IPS-NIHi11 (cell line): Measurements from ENCODE around the gene GPX5.
"Not testable (repeated sequence)": the region's sequence is repeated elsewhere in the genome, so short reads cannot be mapped to it uniquely, and the experiment has no call there.

ENCODE experiments used
- DNase-seq: peaks from one replicate; pipeline ENCODE4 v3.0.0; 2012; ENCODE audit warnings: mixed read lengths, low spot score

GPX5 gene, protein sequence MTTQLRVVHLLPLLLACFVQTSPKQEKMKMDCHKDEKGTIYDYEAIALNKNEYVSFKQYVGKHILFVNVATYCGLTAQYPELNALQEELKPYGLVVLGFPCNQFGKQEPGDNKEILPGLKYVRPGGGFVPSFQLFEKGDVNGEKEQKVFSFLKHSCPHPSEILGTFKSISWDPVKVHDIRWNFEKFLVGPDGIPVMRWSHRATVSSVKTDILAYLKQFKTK

DNA sequence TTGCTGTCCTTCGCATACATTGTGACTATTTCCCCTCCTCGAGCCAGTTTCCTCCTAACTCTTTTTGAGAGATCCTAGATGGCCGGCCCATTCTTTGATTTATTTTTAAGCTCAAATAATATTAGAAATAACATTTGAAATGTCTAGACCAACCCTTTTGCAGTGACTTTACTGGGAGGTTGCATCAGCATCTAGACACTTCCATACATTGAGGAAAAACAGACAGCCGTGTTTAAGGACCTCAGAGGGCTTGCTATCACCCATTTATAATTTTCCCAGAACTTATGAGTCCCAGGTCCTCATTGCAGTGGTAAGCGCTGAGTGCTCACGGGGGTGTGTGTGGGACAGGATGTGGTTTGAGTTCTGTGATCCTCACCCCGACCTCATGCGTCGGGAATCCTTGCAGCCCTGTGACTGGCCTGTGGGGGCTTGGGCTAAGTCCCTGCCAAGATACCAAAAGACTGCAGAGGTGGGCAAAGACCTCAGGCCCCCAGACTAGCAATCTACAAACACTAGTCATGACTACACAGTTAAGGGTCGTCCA, at the start of gene GPX5:
Gene GPX5, plus strand, starts transcription at position 386 of the 544 bp plus-strand sequence. Its CDS starts 133 bp downstream, at position 519.
- no peak for DNase-seq

DNA sequence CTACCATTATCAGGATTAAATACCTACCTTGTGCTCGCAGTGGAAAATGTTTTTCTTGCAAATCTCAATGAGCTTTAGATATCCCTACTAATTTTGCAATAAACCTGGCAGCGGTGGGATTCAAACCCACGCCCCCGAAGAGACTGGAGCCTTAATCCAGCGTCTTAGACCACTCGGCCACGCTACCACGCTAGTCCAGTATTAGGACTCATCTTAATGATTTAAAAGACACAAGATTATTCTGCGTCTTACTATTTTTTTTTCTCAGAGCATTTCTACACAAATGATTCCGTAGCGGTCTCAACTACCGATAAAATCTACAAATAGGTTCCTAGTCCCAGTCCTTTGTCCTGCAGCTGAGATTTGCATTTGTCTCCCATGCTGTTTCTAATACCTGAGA, 47.2 kb upstream of the GPX5 start:
- no peak for DNase-seq

DNA sequence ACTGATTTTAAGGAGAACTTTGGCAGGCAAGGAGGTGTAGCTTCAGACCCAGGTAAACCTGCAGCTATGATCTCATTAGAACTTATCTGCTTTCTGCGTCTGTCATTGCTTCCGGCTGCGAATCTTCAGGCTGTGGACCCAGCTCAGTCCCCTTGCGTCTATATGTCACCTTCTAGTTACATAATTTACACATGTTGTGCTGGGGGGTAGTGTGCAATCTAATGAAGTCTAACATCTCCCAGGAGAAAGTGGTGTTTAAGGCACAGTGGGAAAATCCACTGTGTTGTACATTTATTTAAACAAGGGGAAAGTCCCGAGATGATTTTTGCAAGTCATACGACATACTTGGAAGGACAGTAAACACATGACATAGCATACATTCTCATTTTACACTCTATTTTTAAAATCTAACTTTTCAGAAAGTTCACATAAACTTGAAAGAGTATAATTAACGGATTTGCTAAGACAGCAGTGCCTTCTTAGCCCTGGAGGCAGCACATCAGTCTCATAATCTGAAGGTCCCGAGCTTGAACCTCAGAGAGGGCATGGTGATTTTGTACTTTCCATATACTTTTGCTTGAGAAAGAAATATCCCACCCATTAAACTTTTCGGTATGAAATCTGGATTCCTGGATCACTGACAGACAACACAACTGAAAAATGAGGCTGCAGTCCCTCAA, 45.3 kb upstream of the GPX5 start:
- no peak for DNase-seq

DNA sequence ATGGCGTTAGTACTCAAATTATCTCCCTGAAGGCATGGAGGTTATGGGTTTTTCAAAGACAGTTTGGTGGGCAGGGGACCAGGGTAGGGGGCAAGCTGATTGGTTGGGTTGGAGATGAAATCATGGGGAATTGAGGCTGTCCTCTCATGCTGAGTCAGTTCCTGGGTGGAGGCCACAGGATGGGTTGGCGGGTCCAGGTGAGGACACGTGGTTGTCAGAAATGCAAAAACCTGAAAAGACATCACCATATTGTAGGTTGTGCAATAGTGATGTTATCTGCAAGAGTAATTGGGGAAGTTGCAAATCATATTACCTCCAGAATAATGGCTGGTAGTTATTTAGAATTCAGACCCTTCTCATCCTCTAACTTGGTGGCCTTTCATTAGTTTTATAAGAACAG, 40.2 kb upstream of the GPX5 start:
- DNase-seq, result no peak

DNA sequence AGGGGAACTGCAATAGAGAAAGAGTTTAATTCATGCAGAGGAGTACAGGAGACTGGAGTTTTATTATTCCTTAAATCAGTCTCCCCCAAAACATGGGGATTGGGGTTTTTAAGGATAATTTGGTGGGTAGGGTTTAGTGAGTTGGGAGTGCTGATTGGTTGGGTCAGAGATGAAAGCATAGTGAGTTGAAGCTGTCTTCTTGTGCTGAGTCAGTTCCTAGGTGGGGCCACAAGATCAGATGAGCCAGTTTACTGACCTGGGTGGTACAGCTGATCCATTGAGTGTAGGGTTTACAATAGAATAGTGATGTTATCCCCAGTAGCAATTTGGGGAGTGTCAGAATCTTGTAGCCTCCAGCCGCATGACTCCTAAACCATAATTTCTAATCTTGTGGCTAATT, 39.1 kb upstream of the GPX5 start:
- no peak for DNase-seq

DNA sequence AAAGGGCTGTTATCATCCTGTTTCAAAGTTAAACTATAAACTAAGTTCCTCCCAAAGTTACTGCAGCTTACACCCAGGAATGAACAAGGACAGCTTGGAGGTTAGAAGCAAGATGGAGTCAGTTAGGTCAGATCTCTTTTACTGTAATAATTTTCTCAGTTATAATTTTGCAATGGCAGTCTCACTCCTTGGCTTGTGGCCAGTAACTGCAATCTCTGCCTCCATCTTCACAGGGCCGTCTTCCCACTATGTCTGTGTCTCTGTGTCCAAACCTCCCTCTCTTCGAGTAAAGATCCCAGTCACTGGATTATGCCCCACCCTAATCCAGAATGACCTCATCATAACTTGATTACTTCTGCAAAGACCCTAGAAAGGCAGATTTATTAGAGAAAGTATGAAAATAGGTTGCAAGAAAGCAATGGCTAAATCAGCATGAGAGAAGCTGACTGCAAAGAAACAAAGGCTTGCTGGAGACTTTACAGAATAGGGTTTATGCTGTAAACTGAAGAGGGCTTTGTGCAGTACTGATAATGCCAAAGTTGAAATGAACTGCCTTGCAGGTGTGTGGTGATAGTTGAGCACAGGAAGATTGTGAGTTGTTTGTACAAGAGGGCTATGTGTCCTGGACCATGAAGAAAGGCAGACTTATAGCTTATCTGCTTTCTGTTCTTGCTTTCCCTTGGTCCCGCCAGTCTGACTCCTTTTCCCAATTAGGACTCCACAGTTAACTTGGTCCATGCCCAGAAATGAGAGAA, 38.5 kb upstream of the GPX5 start:
- DNase-seq, result no peak

DNA sequence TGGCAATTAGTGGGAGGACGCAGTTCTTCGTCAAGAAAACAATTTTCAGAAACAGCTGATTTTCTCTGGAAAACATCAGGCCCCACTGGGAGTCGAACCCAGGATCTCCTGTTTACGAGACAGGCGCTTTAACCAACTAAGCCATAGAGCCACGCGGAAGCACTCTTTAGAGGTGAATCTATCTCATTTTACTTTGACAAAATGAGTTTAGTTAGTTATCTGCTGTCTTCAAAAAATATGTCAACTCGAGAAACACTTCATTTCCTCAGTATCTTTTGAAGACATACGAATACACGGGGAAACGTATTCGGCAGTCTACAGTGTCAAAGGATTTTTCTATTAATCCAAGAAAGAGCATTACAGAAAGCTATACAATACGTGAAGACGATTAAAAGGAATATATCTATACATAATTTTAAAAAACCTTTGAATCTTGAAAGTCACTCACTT, 36.7 kb upstream of the GPX5 start:
- DNase-seq, result no peak

DNA sequence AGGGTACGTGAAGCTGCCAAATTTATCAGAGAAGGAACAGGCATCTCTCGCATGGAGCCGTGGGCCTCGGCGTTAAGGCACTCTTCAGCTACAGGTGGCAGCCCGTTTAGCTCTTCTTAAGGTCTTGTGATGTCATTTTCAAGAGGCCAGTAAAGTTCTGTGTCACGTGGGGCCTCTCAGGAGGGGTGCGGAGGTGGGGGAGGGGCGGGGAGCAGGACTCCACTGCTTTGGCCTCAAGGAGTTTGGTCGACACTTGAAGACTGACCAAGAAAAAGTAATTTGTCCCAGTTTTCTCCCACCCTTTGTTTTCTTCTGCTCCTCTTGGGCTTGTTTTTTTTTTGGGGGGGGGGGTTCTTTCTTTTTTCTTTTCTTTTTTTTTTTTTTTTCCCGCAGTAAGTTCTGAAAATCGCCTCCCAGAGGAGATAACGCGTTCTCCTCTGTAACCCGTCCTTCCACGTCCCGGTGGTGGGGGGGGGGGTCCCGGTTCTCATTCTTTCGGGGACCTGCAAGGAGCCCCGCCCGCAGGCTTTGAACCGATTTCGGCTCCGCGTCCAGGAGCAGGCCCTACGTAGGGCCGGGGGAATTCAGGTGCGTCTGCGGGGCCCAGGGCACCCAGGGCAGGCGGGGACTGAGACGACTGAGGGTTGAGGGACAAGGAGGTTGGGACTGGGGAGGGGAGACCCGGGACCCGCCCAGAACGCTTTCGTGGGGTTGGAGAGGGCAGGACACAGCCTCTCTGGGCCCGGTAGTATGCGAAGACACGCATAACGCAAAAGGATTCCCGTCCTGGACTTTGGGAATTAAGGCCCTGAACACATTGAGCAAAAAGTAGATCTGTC, 36.1 kb upstream of the GPX5 start:
- DNase-seq, result peak; percentile 81

DNA sequence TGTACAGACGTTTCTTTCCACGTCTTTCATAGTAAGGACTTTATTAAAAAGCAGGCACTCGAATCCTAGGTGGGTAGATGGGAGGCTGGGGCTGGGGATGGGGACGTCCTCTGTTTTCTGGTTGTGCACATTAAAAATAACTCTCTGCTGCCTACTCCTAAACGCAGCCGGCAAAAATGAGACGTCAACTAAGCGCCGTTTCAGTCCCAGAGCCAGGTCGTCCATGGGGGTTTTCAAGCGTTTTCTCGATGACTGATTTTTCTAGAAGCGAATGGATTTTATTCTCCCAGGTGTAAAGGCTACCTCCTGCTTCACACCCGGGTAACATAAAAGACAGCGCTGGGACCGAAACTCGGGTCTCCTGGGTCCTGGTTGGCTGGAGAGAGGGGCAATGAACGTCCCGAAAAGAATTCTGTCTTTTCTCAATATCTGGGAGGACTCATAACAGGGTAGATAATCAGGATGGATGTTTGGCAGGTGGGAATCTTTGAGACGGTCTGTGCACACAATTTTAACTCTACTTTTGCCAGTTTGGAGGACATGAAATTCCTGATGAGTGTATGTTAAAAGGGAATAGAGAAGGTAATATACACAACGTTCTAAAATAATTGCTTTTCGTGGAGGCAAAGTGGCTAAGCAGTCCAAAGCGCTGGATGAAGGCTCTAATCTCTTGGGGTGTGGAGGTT, 35.3 kb upstream of the GPX5 start:
- no peak for DNase-seq

DNA sequence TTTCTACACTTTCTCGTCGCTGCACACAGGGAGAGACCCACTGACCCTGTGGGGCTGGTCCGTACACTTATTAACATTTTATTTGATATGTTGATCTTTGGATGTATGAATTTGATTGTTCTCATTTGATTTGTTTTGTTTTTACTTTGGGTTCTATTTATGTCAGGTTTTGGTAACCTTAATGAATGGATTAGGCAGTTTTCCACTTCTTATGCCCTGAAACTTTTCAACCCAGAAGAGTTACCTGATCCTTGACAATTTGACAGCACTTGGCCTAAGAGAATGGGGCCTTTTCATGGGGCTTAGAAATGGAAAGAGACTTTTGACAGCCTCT, 33.7 kb upstream of the GPX5 start:
- no peak for DNase-seq

DNA sequence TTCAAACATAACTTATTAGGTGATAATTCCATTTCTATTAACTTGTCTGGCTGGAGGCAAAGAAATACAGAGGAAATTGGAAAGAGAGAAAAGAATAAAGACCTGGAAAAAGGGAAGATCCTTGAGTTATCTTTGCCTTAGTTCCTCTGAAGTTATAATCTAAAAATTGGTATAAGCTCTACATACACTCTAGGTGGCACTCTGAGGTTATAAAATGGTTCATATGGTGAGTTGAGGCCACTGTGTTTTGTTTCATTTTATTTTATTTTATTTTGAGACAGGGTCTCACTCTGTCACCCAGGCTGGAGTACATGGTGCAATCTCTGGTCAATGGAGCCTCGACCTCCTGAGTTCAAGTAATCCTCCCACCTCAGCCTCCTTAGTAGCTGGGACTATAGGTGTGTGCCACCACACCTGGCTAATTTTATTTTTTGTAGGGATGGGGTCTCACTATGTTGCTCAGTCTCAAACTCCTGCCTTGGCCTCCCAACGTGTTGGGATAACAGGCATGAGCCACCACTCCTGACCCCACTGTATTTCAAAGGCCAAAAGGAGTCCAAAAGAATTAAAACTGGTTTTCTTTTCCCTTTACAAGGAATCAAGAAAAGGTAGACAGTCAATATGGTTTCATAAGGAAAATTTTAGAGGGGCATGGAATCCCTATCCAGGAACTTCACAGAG, 29.4 kb upstream of the GPX5 start:
- no peak for DNase-seq

DNA sequence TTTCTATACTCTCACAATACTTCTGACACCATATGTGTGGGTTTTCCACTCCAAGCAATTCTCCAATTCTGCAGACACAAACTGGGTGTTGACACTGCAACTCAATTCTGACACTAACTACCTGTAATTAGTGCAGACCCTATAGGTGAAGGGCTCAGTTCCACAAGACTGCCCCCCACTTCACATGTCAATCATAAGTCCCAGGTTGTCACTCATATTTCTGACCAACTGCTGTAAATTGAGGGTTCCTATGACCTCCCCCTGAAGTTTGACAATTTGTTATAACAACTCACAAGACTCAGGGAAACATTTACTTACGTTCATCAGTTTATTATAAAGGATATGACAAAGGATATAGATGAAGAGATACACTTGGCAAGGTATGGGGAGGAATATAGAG, 28.4 kb upstream of the GPX5 start:
- DNase-seq, result no peak

DNA sequence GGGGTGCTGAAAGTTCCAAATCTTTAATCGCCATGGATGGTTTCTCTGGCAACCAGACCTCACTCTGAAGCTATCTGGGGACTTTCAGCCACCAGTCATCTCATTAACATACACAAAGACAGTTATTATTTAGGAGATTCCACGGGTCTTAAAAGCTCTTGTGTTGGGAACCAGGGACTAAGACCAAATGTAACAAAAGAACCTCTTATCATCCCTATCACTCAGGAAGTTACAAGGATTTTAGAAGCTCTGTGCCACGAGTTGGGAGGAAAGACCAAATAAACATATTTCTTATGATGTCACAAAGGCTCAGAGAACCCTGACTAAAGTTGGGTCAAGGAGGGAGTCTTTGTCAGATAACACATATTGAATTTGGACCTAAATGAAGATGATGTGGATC, 27.8 kb upstream of the GPX5 start:
- DNase-seq, result no peak

DNA sequence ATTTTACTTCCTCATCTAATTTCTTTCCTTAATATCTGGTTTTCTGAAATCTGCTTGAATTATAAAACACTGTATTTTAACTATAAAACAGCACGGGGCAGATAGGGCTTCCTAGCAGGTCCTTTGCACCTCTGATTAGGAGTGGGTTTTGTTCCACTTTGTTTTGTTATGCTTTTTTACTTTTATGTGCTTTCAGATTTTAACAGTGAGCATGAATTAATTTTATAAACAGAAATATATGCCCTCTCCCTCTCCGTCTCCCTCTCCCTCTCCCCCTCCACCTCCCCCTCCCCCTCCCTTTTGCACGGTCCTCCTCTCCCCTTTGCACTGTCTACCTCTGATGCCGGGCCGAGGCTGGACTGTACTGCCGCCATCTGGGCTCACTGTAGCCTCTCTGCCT, 24.4 kb upstream of the GPX5 start:
- DNase-seq, result no peak

DNA sequence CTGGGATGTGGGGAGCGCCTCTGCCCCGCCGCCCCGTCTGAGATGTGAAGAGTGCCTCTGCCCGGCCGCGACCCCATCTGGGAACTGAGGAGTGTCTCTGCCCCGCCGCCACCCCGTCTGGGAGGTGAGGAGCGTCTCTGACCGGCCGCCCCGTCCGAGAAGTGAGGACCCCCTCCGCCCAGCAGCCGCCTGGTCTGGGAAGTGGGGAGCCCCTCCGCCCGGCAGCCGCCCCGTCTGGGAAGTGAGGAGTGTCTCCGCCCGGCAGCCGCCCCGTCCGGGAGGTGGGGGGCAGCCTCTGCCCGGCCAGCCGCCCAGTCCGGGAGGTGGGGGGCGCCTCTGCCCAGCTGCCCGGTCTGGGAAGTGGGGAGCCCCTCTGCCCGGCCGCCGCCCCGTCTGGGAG, 23.5 kb upstream of the GPX5 start:
- DNase-seq, result not testable (repeated sequence)

DNA sequence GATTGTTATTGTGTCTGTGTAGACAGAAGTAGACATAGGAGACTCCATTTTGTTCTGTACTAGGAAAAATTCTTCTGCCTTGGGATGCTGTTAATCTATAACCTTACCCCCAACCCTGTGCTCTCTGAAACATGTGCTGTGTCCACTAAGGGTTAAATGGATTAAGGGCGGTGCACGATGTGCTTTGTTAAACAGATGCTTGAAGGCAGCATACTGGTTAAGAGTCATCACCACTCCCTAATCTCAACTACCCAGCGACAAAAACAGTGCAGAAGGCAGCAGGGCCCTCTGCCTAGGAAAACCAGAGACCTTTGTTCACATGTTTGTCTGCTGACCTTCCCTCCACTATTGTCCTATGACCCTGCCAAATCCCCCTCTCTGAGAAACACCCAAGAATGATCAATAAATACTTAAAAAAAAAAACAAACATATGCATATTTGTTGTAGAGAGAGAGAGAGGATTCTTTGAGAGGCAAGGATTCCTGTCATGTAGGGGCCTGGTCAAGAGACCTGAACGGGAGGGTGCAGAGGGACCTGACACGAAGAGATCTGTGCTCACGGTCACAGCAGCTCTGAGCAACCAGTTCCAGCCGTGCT, 22.9 kb upstream of the GPX5 start:
- not testable (repeated sequence) for DNase-seq

DNA sequence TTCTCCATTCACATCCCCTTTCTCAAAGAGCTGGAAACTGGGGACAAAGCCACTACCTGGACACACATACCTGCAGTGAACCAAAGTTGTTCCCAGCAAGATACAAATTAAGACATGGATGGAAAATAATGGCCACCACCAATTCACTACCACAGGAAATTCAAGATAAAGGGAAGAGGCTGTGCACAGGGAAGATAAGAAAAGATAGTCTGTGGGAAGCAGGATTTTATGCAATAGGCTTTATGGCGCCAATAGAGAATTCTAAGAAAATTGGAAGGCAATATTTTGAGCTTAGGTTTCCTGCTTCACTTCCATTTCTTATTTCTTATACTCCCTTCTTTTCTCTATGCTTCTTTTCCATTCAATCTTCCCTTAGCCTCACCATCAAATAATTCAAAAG, 19.9 kb upstream of the GPX5 start:
- DNase-seq, result no peak

DNA sequence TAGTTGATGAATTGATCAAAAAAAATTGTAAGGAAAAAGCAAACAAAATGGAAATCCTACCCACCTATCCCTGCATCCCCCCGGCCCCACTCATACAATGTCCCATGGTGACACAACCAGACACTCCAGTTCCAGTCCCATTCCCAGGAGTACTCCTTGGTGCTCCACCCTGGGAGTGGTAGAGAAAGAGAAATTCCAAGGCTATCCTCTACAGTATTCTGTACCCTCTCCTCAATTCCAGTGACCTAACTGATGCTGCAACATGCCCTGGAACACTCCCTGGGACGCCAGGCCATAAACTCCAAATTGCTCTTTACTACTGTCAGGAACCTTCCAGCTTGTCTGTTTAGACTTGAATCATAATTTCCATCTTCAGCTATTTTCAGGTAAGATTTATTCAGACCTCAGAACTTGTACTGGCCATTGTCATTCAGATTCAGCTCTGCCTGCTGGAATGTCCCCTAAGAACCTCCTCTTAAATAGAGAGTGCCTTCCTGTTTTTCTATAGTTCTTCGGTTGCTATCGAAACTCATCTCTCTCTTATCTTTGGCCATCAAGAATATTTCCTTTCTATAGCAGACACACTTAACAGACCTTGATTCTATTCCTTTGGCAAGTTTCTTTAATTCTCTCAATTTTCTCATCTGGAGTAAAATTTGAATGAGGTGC, 18.7 kb upstream of the GPX5 start:
- DNase-seq, result no peak

DNA sequence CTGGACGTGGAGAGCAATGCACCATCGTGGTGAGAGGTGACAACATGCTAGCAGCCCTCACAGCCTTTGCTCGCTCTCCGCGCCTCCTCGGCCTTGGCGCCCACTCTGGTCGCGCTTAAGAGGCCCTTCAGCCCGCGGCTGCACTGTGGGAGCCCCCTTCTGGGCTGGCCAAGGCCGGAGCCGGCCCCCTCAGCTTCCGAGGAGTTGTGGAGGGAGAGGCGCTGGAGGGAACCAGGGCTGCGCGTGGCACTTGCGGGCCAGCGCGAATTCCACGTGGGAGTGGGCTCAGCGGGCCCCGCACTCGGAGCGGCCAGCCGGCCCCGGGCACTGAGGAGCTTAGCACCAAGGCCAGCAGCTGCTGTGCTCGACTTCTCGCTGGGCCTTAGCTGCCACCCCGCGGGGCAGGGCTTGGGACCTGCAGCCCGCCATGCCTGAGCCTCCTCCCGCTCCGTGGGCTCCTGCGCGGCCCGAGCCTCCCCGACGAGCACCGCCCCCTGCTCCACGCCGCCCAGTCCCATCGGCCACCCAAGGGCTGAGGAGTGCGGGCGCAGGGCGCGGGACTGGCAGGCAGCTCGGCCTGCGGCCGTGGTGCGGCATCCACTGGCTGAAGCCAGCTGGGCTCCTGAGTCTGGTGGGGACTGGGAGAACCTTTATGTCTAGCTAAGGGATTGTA, 13.9 kb upstream of the GPX5 start:
- no peak for DNase-seq
